Ectodermal cell (in vitro differentiated cells): Measurements from ENCODE around the gene CXorf51A. TPM values are rescaled to one million over a fixed set of nuclear protein-coding genes. Genes with fewer than 3 reads are reported as not detected.
"Not testable (repeated sequence)": the region's sequence is repeated elsewhere in the genome, so short reads cannot be mapped to it uniquely, and the experiment has no call there.

Experiments
- H3K27ac ChIP-seq: 2 replicates; pipeline ENCODE4 v1.7.0; 2013; ENCODE audit warnings: mild to moderate bottlenecking, low read depth, low read length; ENCODE audit not compliant: insufficient read depth, poor library complexity, severe bottlenecking
- H3K27me3 ChIP-seq: 2 replicates; pipeline ENCODE4 v1.7.0; 2013; ENCODE audit warnings: mild to moderate bottlenecking, low read length; ENCODE audit not compliant: insufficient read depth, control insufficient read depth, poor library complexity, severe bottlenecking
- H3K36me3 ChIP-seq: one replicate; pipeline ENCODE4 v1.7.0; 2013; ENCODE audit warnings: low read length; ENCODE audit not compliant: control insufficient read depth, insufficient read depth
- H3K4me1 ChIP-seq: one replicate; pipeline ENCODE4 v1.7.0; 2013; ENCODE audit warnings: low read length; ENCODE audit not compliant: control insufficient read depth, insufficient read depth
- H3K4me3 ChIP-seq: 2 replicates; pipeline ENCODE4 v1.7.0; 2013; ENCODE audit warnings: low read depth, low read length, control low read depth; ENCODE audit not compliant: insufficient read depth
- H3K9me3 ChIP-seq: 2 replicates; pipeline ENCODE4 v1.7.0; 2013; ENCODE audit warnings: mild to moderate bottlenecking, low read length, moderate library complexity; ENCODE audit not compliant: control insufficient read depth
- WGBS, 2 experiments: methylation state at CpG; one replicate each; pipeline ENCODE4 v1.1.7; 2013; ENCODE audit warnings: missing lambda C conversion rate in 2 of 2; 5-methylcytosine and 5-hydroxymethylcytosine counted together
- polyA plus RNA-seq, 4 experiments: library from polyadenylated mRNA; stranded (reverse); fragments of 50-300 nt; gene quantifications; one replicate each; pipeline ENCODE4 v1.2.3, GENCODE V29; 2013

The CXorf51A gene
- not detected for polyA plus RNA-seq (2013, experiment 1 of 4)
- not detected for polyA plus RNA-seq (2013, experiment 2 of 4)
- not detected for polyA plus RNA-seq (2013, experiment 3 of 4)
- not detected for polyA plus RNA-seq (2013, experiment 4 of 4)

DNA sequence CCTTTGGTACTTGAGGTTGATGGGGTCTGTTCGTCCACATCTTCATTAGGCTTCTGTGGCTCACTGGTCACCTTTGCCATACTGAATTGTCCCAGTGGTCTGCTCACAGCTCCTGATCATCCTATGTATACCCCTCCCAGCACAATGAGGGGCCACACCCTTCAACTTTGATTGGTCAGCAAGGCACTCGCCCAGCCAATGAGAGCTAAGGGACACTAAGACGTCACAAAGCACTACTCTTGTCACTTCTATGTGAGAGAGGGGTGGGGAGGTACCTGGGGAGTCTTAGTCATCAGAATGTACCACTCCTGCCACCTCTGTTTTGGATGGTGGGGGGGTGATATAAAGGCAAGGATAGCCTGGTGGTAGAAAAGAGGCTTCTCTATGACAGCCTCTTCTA is at the start of gene CXorf51A:
Gene CXorf51A (minus strand): TSS at position 101 of the 400 bp plus-strand sequence. CDS start 21 bp downstream, at position 80.
- not testable (repeated sequence) for H3K4me1 ChIP-seq, H3K36me3 ChIP-seq, H3K27ac ChIP-seq, H3K27me3 ChIP-seq, H3K9me3 ChIP-seq, H3K4me3 ChIP-seq
- no CpG with 5 or more reads among the region's 3 CpGs for WGBS, 2 experiments

DNA sequence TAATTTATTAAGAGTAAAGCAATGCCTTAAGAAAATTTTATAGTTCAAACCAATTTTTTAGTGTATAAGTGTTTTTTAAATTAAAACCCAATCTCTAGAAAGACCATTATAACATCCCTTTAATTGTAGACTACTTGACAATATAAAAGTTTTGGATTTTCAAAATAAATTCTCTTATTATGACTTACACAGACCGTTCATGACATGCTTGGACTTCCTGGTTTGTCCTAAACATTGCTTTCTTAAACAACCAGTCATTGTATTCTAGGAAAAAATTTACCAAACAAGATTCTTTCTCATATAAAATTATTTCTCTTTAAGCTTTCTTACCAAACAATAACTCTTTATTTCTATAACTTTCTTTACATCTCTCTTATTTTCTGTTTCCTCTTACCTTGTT is 49.0 kb upstream of the CXorf51A start:
- Histone ChIP-seq H3K4me1 (no peaks in the 10 kb centered on the region), H3K27ac (no peak overlapping the region), H3K36me3 (no peaks in the 10 kb centered on the region), H3K4me3 (no peak overlapping the region), H3K27me3 (no peaks in the 10 kb centered on the region), H3K9me3 (peaks cover 2% of the 10 kb centered on the region)
- 0% methylated on average over 1 of the region's 1 CpG for WGBS, 2 experiments

GRCh38 chrX:146854281-146854680 is 39.7 kb upstream of the CXorf51A start:
- H3K27me3 ChIP-seq = no peaks in the 10 kb centered on the region
- H3K4me1 ChIP-seq = no peaks in the 10 kb centered on the region
- H3K4me3 ChIP-seq = no peak overlapping the region
- H3K9me3 ChIP-seq = no peaks in the 10 kb centered on the region
- WGBS, 2 experiments = 76 to 80% methylated on average over 1 of the region's 2 CpGs
- H3K36me3 ChIP-seq = no peaks in the 10 kb centered on the region
- no peak overlapping the region for H3K27ac ChIP-seq

DNA sequence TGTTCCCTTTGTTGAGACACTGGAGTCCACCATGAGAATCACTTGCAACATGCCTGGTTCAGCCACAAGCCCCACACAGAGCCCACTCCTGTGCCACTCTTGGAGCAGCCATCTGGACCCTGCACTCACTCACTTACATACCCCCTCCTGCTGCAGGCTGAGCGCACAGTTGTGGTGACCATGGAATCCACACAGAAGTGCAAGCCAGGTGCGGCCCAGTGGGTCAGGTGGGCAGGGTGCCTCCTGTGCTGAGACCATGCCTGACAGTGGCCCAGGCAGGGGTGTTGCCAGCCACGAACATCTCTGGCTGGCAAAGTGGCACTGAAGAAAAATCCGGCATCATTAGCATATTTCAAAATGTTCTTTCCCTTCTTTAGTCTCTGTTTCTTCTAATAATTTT is 17.4 kb upstream of the CXorf51A start:
- WGBS, 2 experiments = 85 to 92% methylated on average over 3 to 4 of the region's 4 CpGs
- H3K4me1 ChIP-seq = no peaks in the 10 kb centered on the region
- no peaks in the 10 kb centered on the region for H3K36me3 ChIP-seq
- H3K9me3 ChIP-seq = peaks cover 2% of the 10 kb centered on the region
- H3K4me3 ChIP-seq = no peak overlapping the region
- H3K27ac ChIP-seq = no peak overlapping the region
- no peaks in the 10 kb centered on the region for H3K27me3 ChIP-seq

- not testable (repeated sequence) for H3K27me3 ChIP-seq, H3K4me1 ChIP-seq, H3K27ac ChIP-seq, H3K36me3 ChIP-seq, H3K4me3 ChIP-seq, H3K9me3 ChIP-seq
- WGBS, 2 experiments = no CpG with 5 or more reads among the region's 3 CpGs
Measured at GRCh38 chrX:146809471-146809870, 5.1 kb downstream of the CXorf51A start, which contains the start of gene CXorf51B. CXorf51B (plus strand) TSS chrX:146809771; CDS start chrX:146809792, 21 bp downstream.
